Neural crest cell (in vitro differentiated cells): Measurements from ENCODE around the gene PEAK3. TPM values are rescaled to one million over a fixed set of nuclear protein-coding genes. Genes with fewer than 3 reads are reported as not detected.

Experiments used
- DNase-seq: peaks from one replicate; pipeline ENCODE4 v3.0.0; 2021; ENCODE audit warnings: low read depth, mixed read lengths, low spot score
- H3K27ac Mint-ChIP-seq: one replicate; pipeline ENCODE4 v1.8.0; 2021; ENCODE audit warnings: mild to moderate bottlenecking, mixed read lengths; ENCODE audit not compliant: unreplicated experiment
- H3K27me3 Mint-ChIP-seq: 2 replicates; pipeline ENCODE4 v1.8.0; 2021; ENCODE audit warnings: low read depth, mild to moderate bottlenecking, mixed read lengths
- H3K36me3 Mint-ChIP-seq: 2 replicates; pipeline ENCODE4 v1.8.0; 2021; ENCODE audit warnings: low read depth, mild to moderate bottlenecking, mixed read lengths
- H3K4me1 Mint-ChIP-seq: 2 replicates; pipeline ENCODE4 v1.8.0; 2021; ENCODE audit warnings: mixed read lengths
- H3K4me3 Mint-ChIP-seq: one replicate; pipeline ENCODE4 v1.8.0; 2021; ENCODE audit warnings: mild to moderate bottlenecking, mixed read lengths
- H3K9me3 Mint-ChIP-seq: 2 replicates; pipeline ENCODE4 v1.8.0; 2021; ENCODE audit warnings: mixed read lengths
- CTCF ChIP-seq: fragments of 200-600 bp; sonication (generic); conservative IDR thresholded peaks from 2 replicates; pipeline ENCODE4 v1.5.0; 2021; ENCODE audit warnings: antibody characterized with exemption, mild to moderate bottlenecking
- long read RNA-seq: library from polyadenylated mRNA; unstranded; transcript quantifications from one replicate; pipeline ENCODE4 v2.0.0, GENCODE V29; 2020
- total RNA-seq: library from RNA; stranded (reverse); gene quantifications from 2 replicates; pipeline ENCODE4 v1.2.1, GENCODE V29; 2021

The PEAK3 gene, protein sequence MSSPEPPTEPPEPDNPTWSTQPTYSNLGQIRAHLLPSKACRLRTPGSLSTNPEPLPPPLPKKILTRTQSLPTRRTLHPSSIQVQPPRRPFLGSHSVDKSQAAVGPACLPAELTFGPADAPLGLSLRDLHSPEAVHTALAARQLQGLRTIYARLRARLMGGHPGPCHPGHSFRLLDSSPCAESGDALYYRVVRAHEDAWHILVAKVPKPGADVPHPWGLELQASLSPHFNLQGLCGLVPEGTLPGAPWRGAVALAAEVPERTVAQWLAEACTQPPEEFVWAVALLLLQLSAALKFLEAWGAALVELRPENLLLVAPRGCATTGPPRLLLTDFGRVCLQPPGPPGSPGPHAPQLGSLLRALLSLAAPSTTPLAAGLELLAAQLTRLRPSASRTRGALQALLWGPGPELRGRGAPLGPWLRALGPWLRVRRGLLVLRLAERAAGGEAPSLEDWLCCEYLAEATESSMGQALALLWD
- not detected in 2 replicates for total RNA-seq
- long read RNA-seq, result 0 reads

DNA sequence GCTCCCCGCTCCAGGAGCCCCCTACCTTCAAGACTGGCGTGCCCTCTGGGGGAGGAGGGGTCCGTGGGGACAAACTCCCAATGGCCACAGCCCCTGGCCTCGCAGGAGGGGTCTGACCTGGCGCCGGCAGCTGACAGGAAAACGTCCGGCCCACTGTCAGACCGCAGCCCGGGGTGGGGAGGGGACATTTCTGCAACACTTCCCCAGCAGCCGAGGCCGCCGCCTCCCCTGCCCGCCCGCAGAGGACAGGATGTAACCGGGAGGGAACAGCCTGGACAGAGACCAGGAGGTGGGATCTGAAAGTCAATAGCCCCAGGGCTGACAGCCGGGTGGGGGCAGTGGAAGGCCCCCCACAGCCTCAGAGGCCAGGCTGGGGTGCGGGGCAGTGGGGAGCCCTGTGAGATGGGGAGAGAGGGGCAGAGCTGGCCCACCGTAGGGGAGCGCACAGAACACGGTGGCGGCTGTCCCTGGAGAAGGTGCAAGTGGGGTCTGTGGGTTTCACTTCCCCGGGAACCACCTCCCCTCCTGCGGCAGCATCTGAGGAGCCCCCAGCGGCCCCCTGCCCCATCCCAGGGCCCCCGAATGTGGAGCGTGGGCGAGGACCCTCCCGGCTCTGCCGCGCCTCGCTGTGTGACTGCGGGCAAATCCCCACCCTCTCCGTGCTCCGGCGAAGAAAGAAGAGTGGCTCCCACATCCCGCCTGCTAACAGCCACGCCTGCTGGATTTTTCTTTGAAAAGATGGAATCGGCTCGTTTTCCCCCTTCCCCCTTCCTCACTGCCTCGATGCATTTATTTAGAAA is at the start of gene PEAK3:
Gene PEAK3, minus strand, starts transcription at position 114 of the 800 bp plus-strand sequence. CDS start 1,244 bp downstream, outside the sequence.
- peak within 1 kb of the TSS; percentile 63 for H3K4me3 Mint-ChIP-seq
- TF ChIP-seq CTCF, result no peak
- no peak within 1 kb of the TSS for H3K27ac Mint-ChIP-seq
- DNase-seq, result peak; percentile 47
- peaks cover 26% of the 10 kb centered on the region for H3K27me3 Mint-ChIP-seq
- no peaks in the 10 kb centered on the region for H3K9me3 Mint-ChIP-seq
- H3K4me1 Mint-ChIP-seq, result peaks cover 5% of the 10 kb centered on the region
- no peaks in the 10 kb centered on the region for H3K36me3 Mint-ChIP-seq

- Mint-ChIP-seq H3K27me3 (peaks cover 2% of the 10 kb centered on the region), H3K27ac (no peak overlapping the region), H3K4me1 (peaks cover 49% of the 10 kb centered on the region), H3K36me3 (peaks cover 2% of the 10 kb centered on the region), H3K4me3 (peak overlapping the region; percentile 84), H3K9me3 (peaks cover 2% of the 10 kb centered on the region)
- DNase-seq, result no peak
- TF ChIP-seq CTCF, result no peak
Measured at GRCh38 chr19:2330632-2331284, 48.8 kb upstream of the PEAK3 start.

GRCh38 chr19:2330255-2330631 is 48.3 kb upstream of the PEAK3 start:
- H3K4me1 Mint-ChIP-seq, result peaks cover 48% of the 10 kb centered on the region

DNA sequence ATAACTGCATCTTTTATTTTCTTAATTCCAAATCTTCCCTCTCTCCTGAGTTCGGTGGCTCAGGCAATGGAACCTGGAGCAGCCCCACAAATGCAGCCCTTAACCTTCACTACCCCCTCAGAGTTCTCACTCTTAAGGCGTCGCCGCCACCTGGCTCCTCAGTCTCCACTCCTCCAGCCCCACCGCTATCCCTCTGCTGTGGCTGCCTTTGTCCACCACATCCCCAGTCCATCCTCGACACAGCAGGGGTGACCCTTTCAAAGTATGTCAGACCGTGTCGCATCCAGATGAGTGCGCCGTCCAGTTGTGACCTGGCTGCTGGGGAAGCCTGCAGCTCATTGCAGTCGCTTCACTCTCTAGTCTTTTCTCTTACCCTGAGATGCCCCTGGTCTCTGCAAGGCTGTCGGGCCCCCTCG is 47.5 kb upstream of the PEAK3 start:
- Mint-ChIP-seq H3K4me3 (peak overlapping the region; percentile 95), H3K27ac (peak overlapping the region; percentile 94), H3K27me3 (peaks cover 2% of the 10 kb centered on the region), H3K36me3 (no peaks in the 10 kb centered on the region), H3K4me1 (peaks cover 48% of the 10 kb centered on the region), H3K9me3 (no peaks in the 10 kb centered on the region)
- no peak for DNase-seq
- no peak for TF ChIP-seq CTCF

More at GRCh38 chr19:2330255-2330631, 48.3 kb upstream of the PEAK3 start:
- Mint-ChIP-seq H3K27me3 (peaks cover 2% of the 10 kb centered on the region), H3K9me3 (no peaks in the 10 kb centered on the region), H3K27ac (no peak overlapping the region), H3K4me3 (peak overlapping the region; percentile 84), H3K36me3 (no peaks in the 10 kb centered on the region)
- TF ChIP-seq CTCF, result no peak
- no peak for DNase-seq

DNA sequence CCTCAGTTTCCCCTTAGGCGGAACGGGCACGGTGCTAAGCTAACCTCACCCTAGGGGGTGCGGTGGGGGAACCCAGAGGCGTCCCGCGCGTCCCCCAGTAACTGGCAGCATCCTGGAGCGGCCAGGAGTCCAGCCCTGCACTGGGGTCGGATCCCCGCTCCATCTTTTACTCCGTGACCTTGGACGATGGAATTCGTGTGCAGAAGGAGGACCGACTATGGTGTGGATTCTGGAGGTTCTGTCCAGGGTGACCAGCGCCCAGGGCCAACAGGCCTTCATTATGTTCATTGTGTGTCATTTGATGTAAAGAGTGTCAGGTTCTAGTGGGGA is 47.1 kb upstream of the PEAK3 start:
- H3K9me3 Mint-ChIP-seq, result no peaks in the 10 kb centered on the region

More for the DNA sequence above, 47.1 kb upstream of the PEAK3 start:
- no peaks in the 10 kb centered on the region for H3K36me3 Mint-ChIP-seq
- DNase-seq, result no peak
- TF ChIP-seq CTCF, result no peak
- H3K4me1 Mint-ChIP-seq, result peaks cover 48% of the 10 kb centered on the region
- peak overlapping the region; percentile 95 for H3K4me3 Mint-ChIP-seq
- H3K27me3 Mint-ChIP-seq, result peaks cover 2% of the 10 kb centered on the region
- H3K27ac Mint-ChIP-seq, result peak overlapping the region; percentile 94
